Panc1 (cell line): ENCODE results near the gene ABCG1. TPM values are rescaled to one million over a fixed set of nuclear protein-coding genes. Genes with fewer than 3 reads are reported as not detected.

Experiments used
- ATAC-seq: fragments of 200-7000 bp; cut with Tn5 transposase; 2 replicates; pipeline ENCODE4 v1.9.1; 2020; ENCODE audit warnings: mild to moderate bottlenecking, moderate library complexity
- BruUV-seq: library from RNA; stranded (reverse); fragments of 400-500 nt; replicated peaks from 2 replicates; lab custom pipeline; 2021; lab: Mats Ljungman, UMichigan
- CTCF ChIA-PET: fragments of 300-600 bp; sonication (Branson Sonifier 250); formaldehyde crosslinking; loops from one replicate; lab custom pipeline; 2022; ENCODE audit warnings: antibody characterized with exemption; lab: Charles Lee
- POLR2A ChIA-PET: fragments of 300-600 bp; sonication (Branson Sonifier 250); formaldehyde crosslinking; loops from one replicate; lab custom pipeline; 2022; ENCODE audit warnings: antibody characterized with exemption; lab: Charles Lee
- DNase-seq: peaks from one replicate; pipeline ENCODE4 v3.0.0-alpha.2; 2010; ENCODE audit warnings: low read depth, low spot score
- H3K27ac ChIP-seq: 2 replicates; pipeline ENCODE4 v1.5.1; 2011; ENCODE audit warnings: mild to moderate bottlenecking, low read length, inconsistent platforms
- H3K27me3 ChIP-seq: fragments of 200-500 bp; sonication (Bioruptor generic); 2 replicates; pipeline ENCODE4 v1.6.0; 2014; ENCODE audit warnings: low read length, inconsistent platforms; ENCODE audit not compliant: control insufficient read depth, insufficient read depth
- H3K36me3 ChIP-seq: fragments of 200-500 bp; sonication (Bioruptor generic); 2 replicates; pipeline ENCODE4 v1.5.1; 2014; ENCODE audit warnings: inconsistent platforms, mild to moderate bottlenecking, low read length, moderate library complexity; ENCODE audit not compliant: control insufficient read depth, insufficient read depth
- H3K4me1 ChIP-seq: 2 replicates; pipeline ENCODE4 v1.5.1; 2011; ENCODE audit warnings: inconsistent platforms, mild to moderate bottlenecking, low read length, moderate library complexity; ENCODE audit not compliant: control insufficient read depth, insufficient read depth
- H3K4me3 ChIP-seq, 2 experiments: 2 replicates each; pipeline ENCODE4 v1.5.1; 2011 to 2012; ENCODE audit warnings: low read depth in 2 of 2, low read length in 2 of 2, mild to moderate bottlenecking in 2 of 2, inconsistent platforms in 1 of 2, moderate library complexity in 1 of 2
- H3K9me3 ChIP-seq: fragments of 200-500 bp; sonication (Bioruptor generic); 2 replicates; pipeline ENCODE4 v1.5.1; 2014; ENCODE audit warnings: low read depth, mild to moderate bottlenecking, inconsistent platforms, low read length, moderate library complexity; ENCODE audit not compliant: control insufficient read depth, insufficient read depth
- POLR2AphosphoS5 ChIP-seq: IDR thresholded peaks from 2 replicates; pipeline ENCODE4 v1.6.1; 2012; ENCODE audit warnings: mild to moderate bottlenecking, low read depth, low read length, moderate library complexity
- REST ChIP-seq, 2 experiments: IDR thresholded peaks; 2 replicates each; pipeline ENCODE4 v1.6.1; 2011 to 2012; ENCODE audit warnings: low read depth in 2 of 2, control low read depth in 1 of 2, low read length in 1 of 2, mild to moderate bottlenecking in 1 of 2, moderate library complexity in 1 of 2; ENCODE audit not compliant: insufficient read depth in 1 of 2
- SIN3A ChIP-seq: IDR thresholded peaks from 2 replicates; pipeline ENCODE4 v1.6.1; 2012; ENCODE audit warnings: low read depth, mild to moderate bottlenecking, low read length, moderate library complexity, borderline replicate concordance; ENCODE audit not compliant: insufficient read depth
- TCF7L2 ChIP-seq: IDR thresholded peaks from 2 replicates; pipeline ENCODE4 v1.6.1; 2011; ENCODE audit warnings: mild to moderate bottlenecking, low read depth, low read length, inconsistent platforms
- in situ Hi-C: cut with HindIII; loops from 2 replicates; pipeline ENCODE4 v1.10.0; 2016; ENCODE audit warnings: low sequenced_read_pairs, low pct_unique_long_range_greater_than_20kb
- intact Hi-C: fragments of 100-400 bp; cut with micrococcal nuclease; formaldehyde crosslinking; loops from one replicate; pipeline ENCODE4 v1.10.0; 2022; ENCODE audit not compliant: unreplicated experiment
- total RNA-seq: library from RNA; stranded (reverse); gene quantifications from one replicate; pipeline ENCODE4 v1.2.1, GENCODE V29; 2021; ENCODE audit not compliant: unreplicated experiment
- TF ChIP-seq, protein P1 (sequence below): fragments of 450-650 bp; IDR thresholded peaks from 2 replicates; pipeline ENCODE4 v1.5.1; 2017; ENCODE audit warnings: mild to moderate bottlenecking

ABCG1 gene
- total RNA-seq, 1 experiment from 2014 or later: 0.80 TPM

- Histone ChIP-seq H3K27ac (no peak overlapping the region), H3K9me3 (no peaks in the 10 kb centered on the region), H3K27me3 (no peaks in the 10 kb centered on the region), H3K4me3 (no peak overlapping the region), H3K4me1 (no peaks in the 10 kb centered on the region; the same call in 1 of the 2 replicates), H3K36me3 (no peaks in the 10 kb centered on the region)
- ATAC-seq (no peak), DNase-seq (no peak)
- in situ Hi-C loops: no loop called here
- no TSS peak for BruUV-seq
- ChIA-PET POLR2A (no interaction called here), CTCF (no interaction called here)
- intact Hi-C loops: no loop called here
- TF ChIP-seq REST (IDR thresholded peaks at IDR 0.05; ENCODE audit: insufficient read depth in 1 of 2, low read depth in 2 of 2, low read length in 1 of 2) (no peak), TCF7L2 (no peak), SIN3A (no peak), POLR2AphosphoS5 (no peak)
- TF ChIP-seq, protein P1, sequence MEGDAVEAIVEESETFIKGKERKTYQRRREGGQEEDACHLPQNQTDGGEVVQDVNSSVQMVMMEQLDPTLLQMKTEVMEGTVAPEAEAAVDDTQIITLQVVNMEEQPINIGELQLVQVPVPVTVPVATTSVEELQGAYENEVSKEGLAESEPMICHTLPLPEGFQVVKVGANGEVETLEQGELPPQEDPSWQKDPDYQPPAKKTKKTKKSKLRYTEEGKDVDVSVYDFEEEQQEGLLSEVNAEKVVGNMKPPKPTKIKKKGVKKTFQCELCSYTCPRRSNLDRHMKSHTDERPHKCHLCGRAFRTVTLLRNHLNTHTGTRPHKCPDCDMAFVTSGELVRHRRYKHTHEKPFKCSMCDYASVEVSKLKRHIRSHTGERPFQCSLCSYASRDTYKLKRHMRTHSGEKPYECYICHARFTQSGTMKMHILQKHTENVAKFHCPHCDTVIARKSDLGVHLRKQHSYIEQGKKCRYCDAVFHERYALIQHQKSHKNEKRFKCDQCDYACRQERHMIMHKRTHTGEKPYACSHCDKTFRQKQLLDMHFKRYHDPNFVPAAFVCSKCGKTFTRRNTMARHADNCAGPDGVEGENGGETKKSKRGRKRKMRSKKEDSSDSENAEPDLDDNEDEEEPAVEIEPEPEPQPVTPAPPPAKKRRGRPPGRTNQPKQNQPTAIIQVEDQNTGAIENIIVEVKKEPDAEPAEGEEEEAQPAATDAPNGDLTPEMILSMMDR: no peak
Observed at GRCh38 chr21:42239556-42239955, 20.6 kb downstream of the ABCG1 start.

- in situ Hi-C loops (no loop called here), intact Hi-C loops (no loop called here)
- BruUV-seq: no TSS peak
- ATAC-seq: no peak
- Histone ChIP-seq H3K9me3 (no peaks in the 10 kb centered on the region), H3K4me1 (no peaks in the 10 kb centered on the region; the same call in 1 of the 2 replicates), H3K27ac (no peak overlapping the region), H3K36me3 (no peaks in the 10 kb centered on the region), H3K4me3 (no peak overlapping the region), H3K27me3 (no peaks in the 10 kb centered on the region)
- TF ChIP-seq POLR2AphosphoS5: no peak
- TF ChIP-seq, protein P1: no peak
- no peak for TF ChIP-seq REST (IDR thresholded peaks at IDR 0.05; ENCODE audit: insufficient read depth in 1 of 2, low read depth in 2 of 2, low read length in 1 of 2)
- no peak for TF ChIP-seq TCF7L2
- TF ChIP-seq SIN3A: no peak
- POLR2A ChIA-PET: no interaction called here
- CTCF ChIA-PET: no interaction called here
- no peak for DNase-seq
Observed at GRCh38 chr21:42239973-42240372, 21.0 kb downstream of the ABCG1 start.
